Adrenal gland (tissue), 12 donors: ENCODE measurements around the gene OR6A2. TPM values are rescaled to one million over a fixed set of nuclear protein-coding genes. Genes with fewer than 3 reads are reported as not detected.

ENCODE experiments used
- DNase-seq, 7 donors: peaks; one replicate each; pipeline ENCODE4 v3.0.0-alpha.2; 2019 to 2020
- H3K27ac ChIP-seq, 5 donors: fragments of 200-600 bp; sonication (generic) in 4 of 5; 1 replicate in 3 of 5; 2 replicates in 2 of 5; pipeline versions ENCODE4 v1.5.1 to v1.8.0; 2016 to 2020; ENCODE audit warnings: mild to moderate bottlenecking in 1 of 5
- H3K27me3 ChIP-seq: fragments of 200-600 bp; 2 replicates; pipeline ENCODE4 v1.8.0; 2021
- H3K36me3 ChIP-seq, 2 donors: fragments of 200-600 bp; replicated peaks in 1 of 2; 1 replicate in 1 of 2; 2 replicates in 1 of 2; pipeline versions ENCODE4 v1.5.1 to v1.8.0; 2018 to 2022
- H3K4me1 ChIP-seq, 2 donors: fragments of 200-600 bp; replicated peaks in 1 of 2; 1 replicate in 1 of 2; 2 replicates in 1 of 2; pipeline versions ENCODE4 v1.5.1 to v1.8.0; 2018 to 2021
- H3K4me3 ChIP-seq, 4 donors: fragments of 200-600 bp; sonication (generic) in 3 of 4; one replicate each; pipeline ENCODE4 v1.5.1; 2016 to 2018
- H3K9me3 ChIP-seq, 3 donors: fragments of 200-600 bp; sonication (generic) in 1 of 3; replicated peaks in 1 of 3; 1 replicate in 2 of 3; 2 replicates in 1 of 3; pipeline versions ENCODE4 v1.5.1 to v1.8.0; 2016 to 2021
- CTCF ChIP-seq, 6 experiments: fragments of 450-650 bp in 4 of 6; fragments of 200-600 bp in 2 of 6; sonication (generic) in 1 of 6; IDR thresholded peaks; 1 replicate in 5 of 6; 2 replicates in 1 of 6; pipeline versions ENCODE4 v1.5.1 to v1.8.0; 2016 to 2021; ENCODE audit warnings: antibody characterized with exemption in 6 of 6, mild to moderate bottlenecking in 2 of 6, moderate library complexity in 1 of 6
- POLR2A ChIP-seq, 2 donors: fragments of 450-650 bp; IDR thresholded peaks; one replicate each; pipeline ENCODE4 v1.6.1; 2017; ENCODE audit warnings: antibody characterized with exemption in 2 of 2, mild to moderate bottlenecking in 2 of 2, moderate library complexity in 1 of 2
- WGBS, 4 donors: extraction: QIAGEN DNeasy Blood & Tissue Kit in 2 of 4; methylation state at CpG; one replicate each; pipeline versions ENCODE4 v1.1.5 to v1.1.7; 2013 to 2017; 5-methylcytosine and 5-hydroxymethylcytosine counted together
- intact Hi-C, 2 donors: fragments of 100-400 bp; cut with DNase I; formaldehyde crosslinking; loops; one replicate each; pipeline versions ENCODE4 v1.14.1 to v1.15.0; 2022 to 2023
- polyA plus RNA-seq, 3 donors: library from polyadenylated mRNA; stranded (reverse); fragments of 200-250 nt in 2 of 3; fragments of 350-450 nt in 1 of 3; fragmentation: Illumina TruSeq in 1 of 3; extraction: RNeasy Lipid Tissue Mini Kit (QIAGEN cat#74804) in 1 of 3; gene quantifications; one replicate each; pipeline ENCODE4 v1.2.3, GENCODE V29; 2013 to 2014
- total RNA-seq, 9 donors: library from RNA; depleted of rRNA in 4 of 9; stranded (reverse); fragments of >200 nt in 4 of 9; fragments of 120-200 nt in 1 of 9; fragmentation: NEBNext Ultra II Directional in 1 of 9; extraction: Animal tissue kit (Norgen Biotek cat#: 25700) in 1 of 9; gene quantifications; one replicate each; pipeline versions ENCODE4 v1.1.0 to v1.2.4, GENCODE V29; 2013 to 2023
- donor health status: healthy with polysubstance abuse.
- donor health status: Bipolar disorder and iron deficiency.
- donor health status: DM: yes; HTN: yes; CAD: no.
- donor health status: DM: no; HTN: no; CAD: no.
- donor health status: DM: no; HTN: no; CAD: no.
- donor health status: DM: yes; HTN: yes; CAD: no.

OR6A2 gene
- total and polyA plus RNA-seq, 12 donors: 0.07 to 0.39 (median 0.13) TPM; not detected in 7

GRCh38 chr11:6746626-6747025, 52.9 kb downstream of the OR6A2 start:
- Histone ChIP-seq H3K27me3 (no peaks in the 10 kb centered on the region), H3K4me1 (no peaks in the 10 kb centered on the region), H3K36me3 (no peaks in the 10 kb centered on the region), H3K9me3 (no peaks in the 10 kb centered on the region), H3K4me3 (peak overlapping the region in 1 of 4 donors; percentile 3), H3K27ac (peak overlapping the region in 3 of 5 donors; percentile 21 to 59 (median 57))
- DNase-seq: no peak
- intact Hi-C loops: no loop called here
- TF ChIP-seq CTCF (IDR thresholded peaks at IDR 0.05) (no peak), POLR2A (IDR thresholded peaks at IDR 0.05) (no peak)
- WGBS, 4 donors: 55 to 72% (median 58%) methylated on average over 1 of the region's 1 CpG

GRCh38 chr11:6746086-6746618, 53.3 kb downstream of the OR6A2 start:
- TF ChIP-seq POLR2A (IDR thresholded peaks at IDR 0.05) (no peak), CTCF (IDR thresholded peaks at IDR 0.05) (no peak)
- Histone ChIP-seq H3K27ac (peak overlapping the region in 4 of 5 donors; percentile 21 to 59 (median 55)), H3K4me3 (peak overlapping the region in 1 of 4 donors; percentile 3), H3K36me3 (no peaks in the 10 kb centered on the region), H3K27me3 (no peaks in the 10 kb centered on the region), H3K9me3 (no peaks in the 10 kb centered on the region), H3K4me1 (no peaks in the 10 kb centered on the region)
- 39 to 55% (median 41%) methylated on average over 5 of the region's 5 CpGs for WGBS, 4 donors
- intact Hi-C loops: no loop called here
- DNase-seq: no peak

- no peak for DNase-seq
- H3K4me3 ChIP-seq: peak overlapping the region in 1 of 4 donors; percentile 3
- H3K27ac ChIP-seq: peak overlapping the region in 4 of 5 donors; percentile 21 to 59 (median 55)
- intact Hi-C loops: no loop called here
- H3K27me3 ChIP-seq: no peaks in the 10 kb centered on the region
- TF ChIP-seq CTCF (IDR thresholded peaks at IDR 0.05) (no peak), POLR2A (IDR thresholded peaks at IDR 0.05) (no peak)
- H3K9me3 ChIP-seq: no peaks in the 10 kb centered on the region
- H3K36me3 ChIP-seq: no peaks in the 10 kb centered on the region
- H3K4me1 ChIP-seq: no peaks in the 10 kb centered on the region
- 25 to 48% (median 33%) methylated on average over 2 of the region's 2 CpGs for WGBS, 4 donors
These were observed 53.9 kb downstream of the OR6A2 start for GRCh38 chr11:6745465-6746015.

GRCh38 chr11:6745018-6745417, 54.5 kb downstream of the OR6A2 start:
- H3K4me3 ChIP-seq: peak overlapping the region in 1 of 4 donors; percentile 3
- H3K9me3 ChIP-seq: no peaks in the 10 kb centered on the region
- no peaks in the 10 kb centered on the region for H3K36me3 ChIP-seq
- no peak for DNase-seq
- peak overlapping the region in 1 of 5 donors; percentile 59 for H3K27ac ChIP-seq
- WGBS, 4 donors: 53 to 74% (median 63%) methylated on average over 3 to 4 of the region's 4 CpGs
- intact Hi-C loops: no loop called here
- TF ChIP-seq CTCF (IDR thresholded peaks at IDR 0.05) (no peak), POLR2A (IDR thresholded peaks at IDR 0.05) (no peak)
- no peaks in the 10 kb centered on the region for H3K27me3 ChIP-seq
- H3K4me1 ChIP-seq: no peaks in the 10 kb centered on the region
